ENCODE data around the gene IL12RB2.

IL12RB2 gene

GRCh38 chr1:67348586-67349252 is 41.0 kb downstream of the IL12RB2 start:
- no peak for DNase-seq

GRCh38 chr1:67350783-67351182 is 43.1 kb downstream of the IL12RB2 start:
- no peak for DNase-seq

GRCh38 chr1:67352211-67352610 is 44.5 kb downstream of the IL12RB2 start:
- DNase-seq, result no peak

- DNase-seq, result no peak
Measured at GRCh38 chr1:67355745-67356424, 48.2 kb downstream of the IL12RB2 start.

GRCh38 chr1:67359592-67359991 is 51.9 kb downstream of the IL12RB2 start:
- DNase-seq, result no peak

DNA sequence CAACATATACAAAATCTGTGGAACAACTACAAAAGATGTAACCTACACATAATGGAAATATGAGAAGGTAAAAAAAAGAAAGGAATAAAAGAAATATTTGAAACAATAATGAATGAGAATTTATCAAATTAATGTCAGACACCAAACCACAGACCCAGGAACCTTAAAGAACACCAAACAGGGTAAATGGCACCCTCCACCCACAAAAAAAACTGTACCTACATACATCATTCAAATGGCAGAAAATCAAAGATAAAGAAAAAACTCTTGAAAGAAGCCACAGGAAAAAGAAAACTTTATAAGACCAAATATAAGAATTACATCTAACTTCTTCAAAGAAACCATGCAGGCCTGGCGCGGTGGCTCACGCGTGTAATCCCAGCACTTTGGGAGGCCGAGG is 54.0 kb downstream of the IL12RB2 start:
- DNase-seq, result no peak

GRCh38 chr1:67367370-67368045 is 59.8 kb downstream of the IL12RB2 start:
- peak; percentile 68 for DNase-seq

GRCh38 chr1:67368046-67368514 is 60.4 kb downstream of the IL12RB2 start:
- no peak for DNase-seq

DNA sequence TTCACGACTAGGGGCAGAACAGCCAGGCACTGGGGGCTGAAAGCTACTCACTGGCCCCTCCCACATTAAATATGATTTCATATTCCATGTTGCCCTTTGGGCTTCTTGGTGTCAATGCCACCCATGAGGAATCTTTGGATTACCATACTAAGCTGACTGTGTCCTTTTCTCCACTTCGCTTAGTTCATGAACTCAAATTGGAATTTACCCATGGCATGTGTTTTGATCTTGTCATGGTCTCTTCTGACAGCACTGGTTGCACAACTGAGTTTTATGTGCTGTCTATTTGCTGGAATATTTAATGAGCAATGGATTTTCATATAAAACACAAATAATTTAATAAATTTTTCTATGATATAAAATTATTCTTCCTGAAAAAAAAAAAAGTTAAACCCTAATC is 63.4 kb downstream of the IL12RB2 start:
- no peak for DNase-seq

DNA sequence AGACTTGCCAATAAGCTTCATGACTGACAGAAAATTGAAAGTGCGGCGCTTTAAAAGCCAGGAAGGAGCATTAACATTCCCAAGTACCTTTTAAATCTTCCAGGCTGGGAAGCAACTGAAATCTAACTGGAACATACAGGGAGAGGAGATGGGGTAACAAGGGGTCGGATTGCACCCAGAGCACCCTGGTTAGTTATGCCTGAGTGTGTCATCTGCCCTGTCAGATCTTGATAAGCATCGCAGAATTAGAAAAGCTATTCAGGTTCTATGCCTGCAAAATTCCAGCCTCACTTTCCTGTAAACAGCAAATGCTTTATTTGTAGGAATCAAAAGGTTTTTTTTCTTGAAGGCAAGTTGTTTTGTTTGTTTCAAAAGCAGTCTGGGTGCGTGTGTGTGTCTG is 64.0 kb downstream of the IL12RB2 start:
- no peak for DNase-seq

DNA sequence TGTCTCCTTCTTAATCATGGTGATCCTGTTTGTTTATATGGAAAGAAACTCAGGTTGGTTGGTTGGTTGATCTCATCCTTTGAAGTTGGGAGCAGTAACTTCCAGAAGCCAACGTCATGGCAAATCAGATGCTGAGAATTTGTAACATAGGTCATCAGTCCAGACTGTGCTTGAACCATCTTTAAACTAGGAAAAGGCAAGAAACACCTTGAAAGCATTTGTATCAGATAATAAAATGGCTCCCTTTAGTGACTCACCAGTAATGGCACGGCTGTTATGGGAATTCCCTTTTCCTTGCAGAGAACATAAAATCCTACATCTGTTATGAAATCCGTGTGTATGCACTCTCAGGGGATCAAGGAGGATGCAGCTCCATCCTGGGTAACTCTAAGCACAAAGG is 64.5 kb downstream of the IL12RB2 start:
- DNase-seq, result no peak

GRCh38 chr1:67372898-67373297 is 65.2 kb downstream of the IL12RB2 start:
- DNase-seq, result no peak

DNA sequence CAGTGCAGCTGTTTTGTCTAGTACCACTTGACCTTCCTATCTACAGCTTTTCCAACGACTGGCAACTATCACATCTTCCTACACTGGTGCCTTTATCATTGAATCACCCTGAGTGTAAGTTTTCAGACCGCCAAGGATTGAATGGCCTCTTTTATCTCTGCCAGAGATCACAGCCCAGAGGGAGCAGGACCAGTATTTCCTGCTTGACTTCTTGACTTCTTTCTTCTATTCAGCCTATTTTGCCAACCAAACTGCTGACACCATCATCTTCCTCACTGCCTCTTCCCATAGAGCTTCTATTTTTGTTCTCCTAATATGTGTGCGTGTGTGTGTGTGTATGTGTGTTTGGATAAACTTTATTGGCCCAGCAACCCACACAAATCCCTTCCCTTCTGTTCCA is 68.7 kb downstream of the IL12RB2 start:
- DNase-seq, result peak; percentile 89

DNA sequence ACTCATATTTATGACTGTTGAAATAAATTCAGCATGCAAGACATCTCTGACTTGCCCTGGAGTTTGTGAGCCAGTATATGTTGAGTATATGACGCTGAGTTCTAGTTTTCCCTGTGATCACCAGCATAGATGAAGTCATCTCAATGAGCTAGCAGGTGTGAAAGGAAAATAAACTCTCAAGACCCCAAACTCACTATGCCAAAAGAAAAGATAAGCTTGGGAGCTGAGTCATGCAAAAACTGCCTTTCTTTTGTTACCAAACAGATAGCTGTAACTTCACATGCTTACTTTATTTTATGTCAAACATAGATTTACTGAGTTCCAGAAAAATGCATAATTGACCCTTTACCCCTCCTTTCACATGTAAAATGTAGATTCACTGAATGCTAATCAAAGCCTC is 69.6 kb downstream of the IL12RB2 start:
- no peak for DNase-seq

GRCh38 chr1:67381154-67381553 is 73.5 kb downstream of the IL12RB2 start:
- DNase-seq, result no peak

DNA sequence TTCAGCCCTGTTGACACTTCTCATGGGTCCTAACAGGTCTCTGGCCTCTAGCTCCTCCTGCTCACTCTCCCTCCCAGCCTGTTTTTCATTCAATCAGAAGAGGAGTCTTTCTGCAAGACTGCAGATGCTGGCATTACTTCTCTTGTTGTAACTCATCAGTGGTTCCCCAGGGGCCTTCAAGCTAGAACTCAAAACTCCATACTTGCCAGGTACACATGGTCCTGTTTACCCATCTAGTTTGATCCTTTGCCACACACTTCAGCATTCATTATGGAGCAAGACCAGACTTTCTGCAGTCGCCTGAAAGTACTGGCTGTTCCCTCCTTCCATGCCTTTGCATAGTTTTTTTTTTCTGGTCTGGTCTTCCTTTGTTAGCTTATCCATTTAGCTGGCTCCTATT is 74.6 kb downstream of the IL12RB2 start:
- no peak for DNase-seq

GRCh38 chr1:67383999-67384638 is 76.4 kb downstream of the IL12RB2 start:
- DNase-seq, result no peak

DNA sequence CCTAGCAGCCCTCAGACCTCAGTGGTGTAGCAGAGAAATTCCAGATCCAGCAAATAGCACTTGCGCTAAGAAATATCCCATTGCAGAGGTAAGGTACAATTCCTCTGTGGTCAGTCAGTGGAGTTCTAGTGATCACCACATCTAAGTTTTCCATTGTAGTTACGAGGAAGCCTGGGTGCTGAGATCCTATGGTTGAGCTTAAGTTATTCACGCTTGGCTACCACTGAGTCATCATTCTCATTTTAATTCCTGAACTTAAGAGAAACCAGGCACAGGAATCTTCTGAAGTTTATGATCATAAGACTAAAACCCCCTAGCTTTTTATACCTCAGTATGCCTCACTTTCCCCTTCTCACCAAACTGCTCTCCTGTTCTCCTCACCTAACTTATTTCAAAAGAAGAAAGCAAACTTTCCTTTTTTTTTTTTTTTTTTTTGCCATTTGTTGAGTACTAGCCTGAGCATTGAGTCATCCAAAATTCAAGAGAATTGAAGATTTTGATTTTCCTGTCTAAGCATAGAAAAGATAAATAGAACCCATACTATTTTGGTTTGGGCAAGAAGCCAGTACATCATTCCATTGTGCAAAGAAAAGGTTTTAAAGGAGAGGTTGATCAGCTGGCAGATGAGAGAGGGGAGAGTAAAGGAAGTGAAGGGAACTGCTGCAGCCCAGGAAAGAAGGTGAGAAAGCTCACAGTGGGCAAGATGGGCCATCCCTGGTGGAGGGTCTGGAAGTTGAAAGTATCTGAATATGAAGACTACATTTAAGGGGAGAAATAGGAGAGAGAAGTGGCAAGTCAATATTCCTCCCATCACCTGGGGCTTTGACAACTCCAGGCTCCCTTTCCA is 82.6 kb downstream of the IL12RB2 start:
- DNase-seq, result no peak

GRCh38 chr1:67393240-67393639 is 85.6 kb downstream of the IL12RB2 start:
- DNase-seq, result peak; percentile 66

GRCh38 chr1:67393737-67394136 is 86.1 kb downstream of the IL12RB2 start:
- DNase-seq, result no peak

GRCh38 chr1:67394548-67394947 is 86.9 kb downstream of the IL12RB2 start:
- DNase-seq, result no peak

DNA sequence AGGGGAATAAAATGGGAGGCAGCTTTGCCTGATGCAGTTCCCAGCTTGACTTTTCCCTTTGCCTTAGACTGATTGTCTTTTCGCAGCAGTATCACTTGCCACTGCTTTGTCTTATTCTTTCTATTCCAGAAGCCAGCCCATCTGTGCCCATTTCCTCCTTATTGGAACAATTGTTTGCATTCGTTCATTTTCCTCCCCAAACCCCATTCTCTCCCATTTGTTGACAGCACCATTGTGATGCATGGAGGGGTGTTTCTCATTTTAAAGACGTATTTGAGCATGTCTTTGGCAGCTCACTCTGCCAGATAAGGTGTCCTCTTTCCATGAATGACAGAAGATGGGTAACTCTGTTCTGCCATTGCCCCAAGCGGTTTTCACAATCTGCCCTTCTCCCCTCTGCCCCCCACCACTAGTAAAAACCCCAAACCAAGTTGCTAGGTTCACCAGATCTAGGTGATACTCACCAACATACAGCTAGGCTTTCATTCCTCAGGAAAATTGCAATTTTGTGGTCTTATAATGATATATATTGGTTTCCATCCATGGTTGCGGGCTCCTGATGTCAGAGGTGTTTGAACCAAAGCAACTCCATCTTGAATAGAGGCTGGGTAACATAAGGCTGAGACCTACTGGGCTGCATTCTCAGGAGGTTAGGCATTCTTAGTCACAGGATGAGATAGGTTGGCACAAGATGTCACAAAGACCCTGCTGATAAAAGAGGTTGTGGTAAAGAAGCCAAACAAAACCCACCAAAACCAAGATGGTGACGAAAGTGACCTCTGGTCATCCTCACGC is 91.7 kb downstream of the IL12RB2 start:
- DNase-seq, result no peak

Data from NCI-H510A treated with DMSO at 0.1 percent for 48 hours (cell line).